SK-N-MC (cell line): ENCODE data around the gene PFN1.

ENCODE experiments used
- DNase-seq: peaks from one replicate; pipeline ENCODE4 v3.0.0-alpha.2; 2011; ENCODE audit warnings: low read depth, low spot score
- H3K27ac ChIP-seq: fragments of 200-600 bp; sonication (generic); 2 replicates; pipeline ENCODE4 v1.5.1; 2016; ENCODE audit warnings: mixed run types
- H3K36me3 ChIP-seq: fragments of 200-600 bp; sonication (generic); 2 replicates; pipeline ENCODE4 v1.6.1; 2017; ENCODE audit warnings: antibody characterized with exemption, low read length, mixed read lengths; ENCODE audit not compliant: insufficient read depth
- H3K4me3 ChIP-seq: fragments of 200-600 bp; sonication (generic); 2 replicates; pipeline ENCODE4 v1.5.1; 2016
- H3K9ac ChIP-seq: fragments of 200-600 bp; sonication (generic); 2 replicates; pipeline ENCODE4 v1.8.0; 2017; ENCODE audit warnings: mixed run types, mixed read lengths; ENCODE audit not compliant: insufficient read length
- H3K9me3 ChIP-seq: fragments of 200-600 bp; sonication (generic); 2 replicates; pipeline ENCODE4 v1.6.1; 2017; ENCODE audit warnings: low read depth, mild to moderate bottlenecking, antibody characterized with exemption, low read length, moderate library complexity, mixed read lengths
- EZH2 ChIP-seq: fragments of 200-600 bp; sonication (generic); IDR thresholded peaks from one replicate; pipeline ENCODE4 v1.6.1; 2017; ENCODE audit warnings: antibody characterized with exemption
- FOXP2 ChIP-seq: optimal IDR thresholded peaks from 2 replicates; pipeline ENCODE3; 2011; ENCODE audit warnings: mild to moderate bottlenecking, moderate library complexity; ENCODE audit not compliant: insufficient read depth; ENCODE audit errors: extremely low read length, control extremely low read depth
- POLR2AphosphoS5 ChIP-seq: IDR thresholded peaks from 2 replicates; pipeline ENCODE4 v1.6.1; 2012; ENCODE audit warnings: mild to moderate bottlenecking, low read depth, low read length, borderline replicate concordance

The PFN1 gene

DNA sequence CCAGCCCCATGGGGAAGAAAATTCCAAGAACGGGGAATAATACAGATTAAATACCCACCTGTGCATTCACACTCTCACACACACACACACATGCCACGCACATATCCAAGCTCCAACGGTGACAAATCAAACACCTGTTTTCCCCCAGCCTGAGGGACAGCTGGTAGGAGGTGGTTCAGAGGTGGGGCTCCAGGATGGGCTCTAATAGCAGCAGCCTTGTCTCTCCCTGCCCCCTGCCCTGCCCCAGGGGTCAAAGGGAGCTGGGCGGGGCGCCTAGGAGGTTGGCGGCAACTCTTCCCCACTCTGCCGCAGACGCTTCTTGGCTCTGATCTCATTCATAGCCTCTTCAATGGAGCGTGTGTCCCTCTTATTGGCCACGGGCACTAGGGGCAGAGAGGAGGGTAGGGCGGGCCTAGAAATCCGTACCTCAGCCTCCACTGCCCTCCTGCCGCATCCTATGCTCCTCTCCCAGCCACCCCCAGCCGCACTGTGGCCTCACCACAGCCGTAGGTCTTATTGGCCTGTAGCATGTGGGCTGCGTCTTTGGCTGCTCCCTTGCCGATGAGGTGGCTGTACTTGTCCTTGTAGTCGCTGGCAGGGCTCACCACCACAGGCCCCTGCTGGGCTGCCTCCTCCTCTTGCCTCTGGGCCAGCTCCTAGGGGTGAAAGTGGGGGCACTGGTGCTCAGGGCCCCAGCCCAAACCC is 11.1 kb upstream of the PFN1 start:
- Histone ChIP-seq H3K27ac (no peak overlapping the region), H3K36me3 (peaks cover 12% of the 10 kb centered on the region; the same call in 1 of the 2 replicates), H3K9me3 (no peaks in the 10 kb centered on the region), H3K4me3 (no peak overlapping the region), H3K9ac (no peak overlapping the region)
- no peak for TF ChIP-seq EZH2
- no peak for TF ChIP-seq FOXP2
- TF ChIP-seq POLR2AphosphoS5: no peak
- DNase-seq: no peak

DNA sequence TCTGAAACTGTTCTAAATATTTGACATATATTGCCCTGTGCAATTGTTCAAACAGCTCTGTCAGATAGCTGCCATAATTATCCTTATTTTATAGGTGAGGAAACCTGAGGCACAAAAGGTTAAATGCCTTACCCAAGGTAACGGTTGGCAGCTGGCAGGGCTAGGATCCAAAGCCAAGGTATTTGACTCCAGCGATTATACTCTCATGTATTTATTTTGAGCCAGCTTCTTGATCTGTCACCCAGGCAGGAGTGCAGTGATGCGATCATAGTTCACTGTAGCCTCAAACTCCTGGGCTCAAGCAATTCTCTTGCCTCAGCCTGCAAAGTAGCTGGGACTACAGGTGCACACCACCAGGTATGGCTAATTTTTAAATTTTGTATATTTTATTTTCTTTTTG is 9.8 kb upstream of the PFN1 start:
- H3K36me3 ChIP-seq: peaks cover 12% of the 10 kb centered on the region; the same call in 1 of the 2 replicates
- DNase-seq: no peak
- no peak overlapping the region for H3K27ac ChIP-seq
- H3K9ac ChIP-seq: no peak overlapping the region
- no peak overlapping the region for H3K4me3 ChIP-seq
- no peak for TF ChIP-seq EZH2
- no peak for TF ChIP-seq POLR2AphosphoS5
- TF ChIP-seq FOXP2: no peak
- H3K9me3 ChIP-seq: no peaks in the 10 kb centered on the region

DNA sequence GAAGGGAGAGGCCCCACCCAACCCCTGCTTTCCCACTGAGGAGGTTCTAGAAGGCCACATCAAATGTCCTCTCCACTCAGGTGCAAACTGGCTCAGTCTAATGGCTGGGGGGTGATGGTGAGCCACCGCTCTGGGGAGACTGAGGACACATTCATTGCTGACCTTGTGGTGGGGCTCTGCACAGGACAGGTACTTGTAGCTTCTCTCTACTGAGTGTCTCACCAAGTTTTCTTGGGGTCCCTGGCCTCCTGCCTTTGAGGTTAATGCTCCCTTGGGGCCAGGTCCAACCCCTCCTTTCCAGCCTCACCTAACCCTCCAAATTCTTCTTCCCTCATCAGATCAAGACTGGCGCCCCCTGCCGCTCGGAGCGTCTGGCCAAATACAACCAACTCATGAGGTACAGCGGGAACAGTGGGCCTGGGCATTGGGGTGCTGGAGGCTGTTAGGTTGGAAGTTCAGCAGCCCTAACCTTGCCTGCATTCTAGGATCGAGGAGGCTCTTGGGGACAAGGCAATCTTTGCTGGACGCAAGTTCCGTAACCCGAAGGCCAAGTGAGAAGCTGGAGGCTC is 8.2 kb upstream of the PFN1 start:
- no peak for DNase-seq
- no peak for TF ChIP-seq FOXP2
- TF ChIP-seq POLR2AphosphoS5: no peak
- TF ChIP-seq EZH2: no peak
- no peak overlapping the region for H3K27ac ChIP-seq
- peaks cover 12% of the 10 kb centered on the region; the same call in 1 of the 2 replicates for H3K36me3 ChIP-seq
- no peak overlapping the region for H3K4me3 ChIP-seq
- no peak overlapping the region for H3K9ac ChIP-seq
- H3K9me3 ChIP-seq: no peaks in the 10 kb centered on the region

DNA sequence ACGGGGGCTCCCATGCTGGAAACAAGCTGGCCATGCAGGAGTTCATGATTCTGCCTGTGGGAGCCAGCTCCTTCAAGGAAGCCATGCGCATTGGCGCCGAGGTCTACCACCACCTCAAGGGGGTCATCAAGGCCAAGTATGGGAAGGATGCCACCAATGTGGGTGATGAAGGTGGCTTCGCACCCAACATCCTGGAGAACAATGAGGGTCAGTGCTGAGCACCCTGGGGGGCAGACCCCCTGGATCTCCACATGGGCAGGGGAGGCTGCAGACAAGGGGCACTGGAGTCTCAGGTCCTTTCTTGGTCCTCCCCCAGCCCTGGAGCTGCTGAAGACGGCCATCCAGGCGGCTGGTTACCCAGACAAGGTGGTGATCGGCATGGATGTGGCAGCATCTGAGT is 6.8 kb upstream of the PFN1 start:
- no peak for DNase-seq
- Histone ChIP-seq H3K4me3 (no peak overlapping the region), H3K27ac (no peak overlapping the region), H3K9ac (no peak overlapping the region), H3K9me3 (no peaks in the 10 kb centered on the region), H3K36me3 (peaks cover 9% of the 10 kb centered on the region; the same call in 1 of the 2 replicates)
- no peak for TF ChIP-seq EZH2
- TF ChIP-seq FOXP2: no peak
- TF ChIP-seq POLR2AphosphoS5: no peak

DNA sequence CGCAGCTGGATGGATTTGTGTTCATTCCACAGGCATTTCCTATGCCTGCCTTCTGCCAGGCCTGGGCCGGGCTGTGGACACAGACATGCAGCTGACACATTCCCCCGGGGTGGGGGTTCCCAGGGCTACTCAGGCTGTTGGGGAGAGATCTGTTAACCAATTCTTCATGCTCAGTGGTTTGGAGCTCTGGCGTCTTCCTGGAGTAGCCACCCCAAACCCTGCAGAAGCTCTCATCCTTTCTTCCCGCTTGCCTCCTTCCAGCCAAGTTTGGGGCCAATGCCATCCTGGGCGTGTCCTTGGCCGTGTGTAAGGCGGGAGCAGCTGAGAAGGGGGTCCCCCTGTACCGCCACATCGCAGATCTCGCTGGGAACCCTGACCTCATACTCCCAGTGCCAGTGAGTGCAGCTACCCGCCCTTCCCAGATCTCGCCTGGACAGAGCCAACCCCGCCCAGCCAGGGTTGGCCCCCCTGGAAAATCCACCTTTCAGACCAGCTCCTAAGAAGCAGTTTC is 5.2 kb upstream of the PFN1 start:
- TF ChIP-seq POLR2AphosphoS5 (no peak), FOXP2 (no peak), EZH2 (no peak)
- Histone ChIP-seq H3K36me3 (no peaks in the 10 kb centered on the region), H3K27ac (0 out of 2 replicates have a peak overlapping the region, but pooled peaks have one; percentile 26), H3K9me3 (no peaks in the 10 kb centered on the region), H3K9ac (no peak overlapping the region), H3K4me3 (no peak overlapping the region)
- no peak for DNase-seq

DNA sequence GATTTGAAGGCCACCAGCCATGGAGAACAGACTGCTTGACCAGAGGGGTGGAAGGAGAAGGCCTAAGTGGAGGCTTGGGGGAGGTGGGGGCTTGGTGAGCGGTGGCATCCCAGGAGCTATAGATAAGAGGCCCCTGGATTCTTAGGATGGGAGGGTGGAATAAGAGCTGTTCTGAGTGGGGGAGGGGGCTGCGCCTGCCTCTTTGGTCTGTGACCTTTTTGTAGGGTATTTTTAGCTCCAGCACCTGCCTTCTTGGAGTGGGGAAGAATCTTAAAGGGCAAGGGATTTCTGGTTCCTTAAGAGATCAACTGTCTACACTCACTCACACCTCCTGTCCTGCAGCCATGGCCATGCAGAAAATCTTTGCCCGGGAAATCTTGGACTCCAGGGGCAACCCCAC is 3.2 kb upstream of the PFN1 start:
- H3K4me3 ChIP-seq: no peak overlapping the region
- no peak for DNase-seq
- H3K9me3 ChIP-seq: no peaks in the 10 kb centered on the region
- TF ChIP-seq POLR2AphosphoS5 (no peak), FOXP2 (no peak), EZH2 (no peak)
- H3K9ac ChIP-seq: no peak overlapping the region
- H3K36me3 ChIP-seq: peaks cover 7% of the 10 kb centered on the region
- no peak overlapping the region for H3K27ac ChIP-seq

DNA sequence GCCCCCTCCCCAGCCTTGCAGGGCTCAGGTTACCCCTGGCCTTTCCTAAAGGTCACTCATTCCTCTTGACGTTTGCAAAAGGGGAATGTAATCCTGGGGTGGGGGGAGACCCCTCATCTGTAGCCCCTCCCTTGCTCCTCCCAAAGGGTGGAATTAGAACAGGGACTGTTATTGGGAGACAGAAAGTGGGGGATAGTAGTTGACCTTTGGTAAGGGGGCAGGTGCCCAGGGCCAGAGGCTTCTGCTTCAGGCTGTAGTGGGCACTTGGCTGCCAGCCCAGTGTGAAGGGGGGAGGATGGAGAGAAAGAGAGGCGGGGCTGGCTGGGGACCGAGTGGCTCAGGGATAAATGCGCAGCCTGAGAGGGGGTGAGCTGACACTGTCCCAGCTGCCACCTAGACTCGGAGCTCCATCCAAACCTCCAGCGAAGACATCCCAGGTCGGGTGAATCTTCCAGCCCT is 2.4 kb upstream of the PFN1 start, which contains the start of gene ENO3:
Gene ENO3 (plus strand): TSS at position 374 of the 459 bp plus-strand sequence. CDS start 711 bp downstream, outside the sequence.
- Histone ChIP-seq H3K9ac (no peak within 1 kb of the TSS), H3K9me3 (no peaks in the 10 kb centered on the region), H3K36me3 (peaks cover 14% of the 10 kb centered on the region), H3K27ac (peak within 1 kb of the TSS; percentile 64), H3K4me3 (no peak within 1 kb of the TSS)
- no peak for DNase-seq
- TF ChIP-seq POLR2AphosphoS5 (no peak), EZH2 (no peak), FOXP2 (no peak)

DNA sequence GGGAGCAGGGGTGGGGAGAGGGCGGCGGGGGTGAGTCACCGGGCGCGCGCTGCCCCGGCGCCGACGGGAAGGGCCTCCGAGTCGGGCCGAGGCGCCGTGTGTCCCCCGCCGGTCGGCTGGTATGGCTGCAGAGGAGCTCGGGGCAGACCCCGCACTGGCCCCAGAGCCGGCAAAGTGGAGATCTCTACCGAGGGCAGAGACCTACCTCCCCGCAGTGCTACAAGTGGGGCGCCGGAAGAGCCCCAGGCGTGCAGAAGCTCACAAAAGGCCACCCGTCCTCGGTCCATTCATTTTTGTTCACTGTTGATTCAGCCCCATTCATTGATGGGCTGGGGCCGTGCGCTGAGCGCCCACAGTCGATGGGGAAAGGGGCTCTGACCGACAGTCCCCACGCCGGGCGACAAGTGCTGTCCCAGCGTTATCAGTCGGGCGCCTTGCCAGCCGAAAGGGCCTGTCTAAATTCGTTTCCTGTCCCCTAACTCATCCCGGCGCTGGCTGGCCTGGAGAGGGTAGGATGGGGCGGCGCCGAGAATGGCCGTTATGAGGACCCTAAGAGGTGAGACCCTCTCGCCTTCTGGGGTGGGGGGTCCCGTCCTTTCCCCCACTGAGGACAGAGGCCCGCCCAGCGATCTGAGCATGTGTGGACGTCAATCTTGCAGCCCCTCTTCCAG is 1.9 kb upstream of the PFN1 start:
- TF ChIP-seq POLR2AphosphoS5 (no peak), FOXP2 (no peak), EZH2 (no peak)
- DNase-seq: no peak

More for the DNA sequence above, 1.9 kb upstream of the PFN1 start:
- Histone ChIP-seq H3K9me3 (no peaks in the 10 kb centered on the region), H3K9ac (no peak overlapping the region), H3K4me3 (no peak overlapping the region), H3K36me3 (peaks cover 20% of the 10 kb centered on the region), H3K27ac (peak overlapping the region; percentile 64)
